ENCODE data around the gene GATB. TPM values are rescaled to one million over a fixed set of nuclear protein-coding genes. Genes with fewer than 3 reads are reported as not detected.

The GATB gene
- total RNA-seq, 1 experiment from 2014 or later: 21.2 TPM

DNA sequence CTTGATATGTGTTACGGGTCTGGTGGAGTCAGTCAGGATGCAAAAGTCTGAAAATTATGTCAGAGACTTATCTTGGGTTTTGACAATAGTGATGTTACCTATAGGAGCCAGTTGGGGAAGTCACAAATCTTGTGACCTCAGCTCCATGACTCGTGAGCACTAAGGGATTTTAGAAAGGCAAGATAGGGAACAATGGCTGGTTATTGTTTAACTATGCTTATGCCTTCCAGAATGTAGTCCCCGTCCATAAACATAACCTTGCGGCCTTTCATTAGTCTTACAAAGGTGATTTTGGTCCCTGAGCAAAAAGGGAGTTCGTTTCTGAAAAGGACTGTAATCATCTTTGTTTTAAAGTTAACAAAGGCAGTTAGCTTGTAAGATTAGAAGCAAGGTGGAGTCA lies 23.9 kb upstream of the GATB start:
- H2BK20ac ChIP-seq (ENCODE audit: low read depth, low read length, poor library complexity, severe bottlenecking): no peak overlapping the region

More for the DNA sequence above, 23.9 kb upstream of the GATB start:
- no peak overlapping the region for H3K18ac ChIP-seq (ENCODE audit: insufficient read length, low read depth, low read length)
- H2AFZ ChIP-seq (ENCODE audit: low read length): no peak overlapping the region
- no peaks in the 10 kb centered on the region for H3K9me3 ChIP-seq (ENCODE audit: control insufficient read depth, low read depth, low read length)
- H2AK5ac ChIP-seq (ENCODE audit: insufficient read length, low read length): no peak overlapping the region
- H2BK15ac ChIP-seq (ENCODE audit: low read depth, low read length): no peak overlapping the region
- peaks cover 63% of the 10 kb centered on the region in 2 experiments for H3K4me1 Mint-ChIP-seq
- no peak overlapping the region for H3K4ac ChIP-seq (ENCODE audit: low read depth, low read length)
- H4K20me1 ChIP-seq (ENCODE audit: control insufficient read depth, insufficient read depth, insufficient read length): no peaks in the 10 kb centered on the region
- no peak overlapping the region for H2BK12ac ChIP-seq (ENCODE audit: insufficient read length, low read depth, low read length)
- H3K56ac ChIP-seq (ENCODE audit: insufficient read length, low read depth, low read length): no peak overlapping the region
- peaks cover 4% of the 10 kb centered on the region; the same call in 1 of the 2 replicates for H3K4me1 ChIP-seq (ENCODE audit: insufficient read depth, low read length)
- no peak overlapping the region for H3K27ac ChIP-seq (ENCODE audit: insufficient read length, low read depth, low read length)
- H3K4me3 Mint-ChIP-seq: no peak overlapping the region
- WGBS (ENCODE audit: extremely low coverage, insufficient read length, low lambda C conversion rate): no CpG with 5 or more reads among the region's 5 CpGs
- no peak overlapping the region for H3K9ac ChIP-seq (ENCODE audit: extremely low read depth, insufficient read length, low read length)
- peaks cover 0 to 31% (median 7%) of the 10 kb centered on the region in 3 experiments; a peak in 5 of 7 replicates for H3K36me3 Mint-ChIP-seq (ENCODE audit: insufficient read depth in 1 of 3, low read depth in 3 of 3)
- H3K4me2 ChIP-seq (ENCODE audit: insufficient read depth, insufficient read length, low read length): no peak overlapping the region
- no peak overlapping the region for H4K8ac ChIP-seq (replicated peaks; ENCODE audit: insufficient read length, low read depth, low read length)
- peaks cover 0 to 7% of the 10 kb centered on the region in 2 experiments; a peak in 2 of 5 replicates for H3K9me3 Mint-ChIP-seq
- DNase-seq: no peak
- H3K27me3 Mint-ChIP-seq (ENCODE audit: low read depth): no peaks in the 10 kb centered on the region
- no peaks in the 10 kb centered on the region for H3K79me1 ChIP-seq (ENCODE audit: insufficient read depth, low read depth, low read length, poor library complexity, severe bottlenecking)
- no peak overlapping the region for H4K91ac ChIP-seq (ENCODE audit: insufficient read length, low read depth, low read length)
- no peaks in the 10 kb centered on the region for H3K79me2 ChIP-seq (ENCODE audit: insufficient read depth, low read length)
- no peak overlapping the region for H3K23ac ChIP-seq (ENCODE audit: insufficient read length, low read depth, low read length)
- H3K27ac Mint-ChIP-seq: peak overlapping the region in 2 of 3 experiments; percentile 47 to 99; a peak in 4 of 7 replicates
- H3K23me2 ChIP-seq (ENCODE audit: insufficient read length, low read depth, low read length, poor library complexity, severe bottlenecking): no peaks in the 10 kb centered on the region
- H3T11ph ChIP-seq (ENCODE audit: low read length): no peak overlapping the region
- H3K27me3 ChIP-seq (ENCODE audit: insufficient read depth, low read length): no peaks in the 10 kb centered on the region
- H2BK120ac ChIP-seq (ENCODE audit: low read depth, low read length, poor library complexity, severe bottlenecking): no peak overlapping the region
- H2BK5ac ChIP-seq (ENCODE audit: insufficient read length, low read length): no peak overlapping the region
- TF ChIP-seq CTCF (conservative IDR thresholded peaks at IDR 0.05): no peak
- no peak overlapping the region for H4K5ac ChIP-seq (ENCODE audit: insufficient read length, low read depth, low read length)
- no peak overlapping the region for H3K14ac ChIP-seq (ENCODE audit: insufficient read depth, low read length)

Measured in H9 (cell line).